ENCODE measurements around the gene WFS1. TPM values are rescaled to one million over a fixed set of nuclear protein-coding genes. Genes with fewer than 3 reads are reported as not detected.

WFS1 gene
- total and polyA plus RNA-seq, 8 donors = 10.2 to 28.7 (median 14.6) TPM

GRCh38 chr4:6222761-6223292, 46.8 kb upstream of the WFS1 start:
- DNase-seq = peak in 2 of 6 donors; percentile 31 to 53
- Histone ChIP-seq H3K36me3 (no peaks in the 10 kb centered on the region), H3K27ac (no peak overlapping the region), H3K4me1 (peaks cover 0 to 4% (median 0%) of the 10 kb centered on the region in 3 donors), H3K27me3 (peaks cover 0 to 11% (median 0%) of the 10 kb centered on the region in 4 donors), H3K4me3 (no peak overlapping the region), H3K9me3 (no peaks in the 10 kb centered on the region)
- intact Hi-C loops (cut with DNase I) = no loop called here
- FAIRE-seq = no peak
- 55 to 58% methylated on average over 10 of the region's 10 CpGs for WGBS, 2 donors
- TF ChIP-seq, protein P1, sequence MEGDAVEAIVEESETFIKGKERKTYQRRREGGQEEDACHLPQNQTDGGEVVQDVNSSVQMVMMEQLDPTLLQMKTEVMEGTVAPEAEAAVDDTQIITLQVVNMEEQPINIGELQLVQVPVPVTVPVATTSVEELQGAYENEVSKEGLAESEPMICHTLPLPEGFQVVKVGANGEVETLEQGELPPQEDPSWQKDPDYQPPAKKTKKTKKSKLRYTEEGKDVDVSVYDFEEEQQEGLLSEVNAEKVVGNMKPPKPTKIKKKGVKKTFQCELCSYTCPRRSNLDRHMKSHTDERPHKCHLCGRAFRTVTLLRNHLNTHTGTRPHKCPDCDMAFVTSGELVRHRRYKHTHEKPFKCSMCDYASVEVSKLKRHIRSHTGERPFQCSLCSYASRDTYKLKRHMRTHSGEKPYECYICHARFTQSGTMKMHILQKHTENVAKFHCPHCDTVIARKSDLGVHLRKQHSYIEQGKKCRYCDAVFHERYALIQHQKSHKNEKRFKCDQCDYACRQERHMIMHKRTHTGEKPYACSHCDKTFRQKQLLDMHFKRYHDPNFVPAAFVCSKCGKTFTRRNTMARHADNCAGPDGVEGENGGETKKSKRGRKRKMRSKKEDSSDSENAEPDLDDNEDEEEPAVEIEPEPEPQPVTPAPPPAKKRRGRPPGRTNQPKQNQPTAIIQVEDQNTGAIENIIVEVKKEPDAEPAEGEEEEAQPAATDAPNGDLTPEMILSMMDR (IDR thresholded peaks at IDR 0.05) = no peak
- peak in 3 of 4 donors; percentile 32 to 65 (median 57) for ATAC-seq

GRCh38 chr4:6224735-6225134, 44.9 kb upstream of the WFS1 start:
- no peaks in the 10 kb centered on the region for H3K9me3 ChIP-seq
- no peaks in the 10 kb centered on the region for H3K36me3 ChIP-seq
- FAIRE-seq = no peak
- ATAC-seq = no peak
- H3K4me1 ChIP-seq = peaks cover 0 to 4% (median 0%) of the 10 kb centered on the region in 3 donors
- 60 to 72% methylated on average over 3 of the region's 3 CpGs for WGBS, 2 donors
- H3K27me3 ChIP-seq = peaks cover 0 to 11% (median 0%) of the 10 kb centered on the region in 4 donors
- no peak overlapping the region for H3K27ac ChIP-seq
- DNase-seq = no peak
- TF ChIP-seq, protein P1 (IDR thresholded peaks at IDR 0.05) = no peak
- no peak overlapping the region for H3K4me3 ChIP-seq
- intact Hi-C loops (cut with DNase I) = no loop called here

DNA sequence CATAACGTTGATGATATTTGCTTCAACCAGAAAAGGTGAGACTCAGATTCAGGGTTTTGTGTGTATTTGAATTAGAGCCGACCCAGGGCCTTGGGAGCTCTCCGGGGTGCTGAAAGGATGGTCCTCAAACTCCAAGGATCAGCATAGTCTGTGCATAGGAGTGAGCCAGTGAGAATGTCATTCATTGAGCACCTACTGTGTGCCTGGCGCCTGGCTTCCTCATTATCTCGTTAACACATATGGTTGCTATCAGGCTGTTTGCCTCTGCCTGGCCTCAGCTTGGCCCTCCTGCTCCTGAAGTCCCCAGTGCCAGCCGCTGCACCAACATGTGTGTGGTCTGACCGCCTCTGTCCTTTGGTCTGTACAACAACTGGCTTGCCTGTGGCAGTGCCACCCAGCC, 44.2 kb upstream of the WFS1 start:
- intact Hi-C loops (cut with DNase I) = no loop called here
- TF ChIP-seq, protein P1 (IDR thresholded peaks at IDR 0.05) = no peak
- Histone ChIP-seq H3K36me3 (no peaks in the 10 kb centered on the region), H3K4me1 (peaks cover 0 to 4% (median 0%) of the 10 kb centered on the region in 3 donors), H3K27me3 (peaks cover 0 to 11% (median 0%) of the 10 kb centered on the region in 4 donors), H3K9me3 (no peaks in the 10 kb centered on the region), H3K27ac (no peak overlapping the region), H3K4me3 (no peak overlapping the region)
- ATAC-seq (no peak), FAIRE-seq (no peak), DNase-seq (no peak)
- 39 to 40% methylated on average over 7 of the region's 7 CpGs for WGBS, 2 donors

DNA sequence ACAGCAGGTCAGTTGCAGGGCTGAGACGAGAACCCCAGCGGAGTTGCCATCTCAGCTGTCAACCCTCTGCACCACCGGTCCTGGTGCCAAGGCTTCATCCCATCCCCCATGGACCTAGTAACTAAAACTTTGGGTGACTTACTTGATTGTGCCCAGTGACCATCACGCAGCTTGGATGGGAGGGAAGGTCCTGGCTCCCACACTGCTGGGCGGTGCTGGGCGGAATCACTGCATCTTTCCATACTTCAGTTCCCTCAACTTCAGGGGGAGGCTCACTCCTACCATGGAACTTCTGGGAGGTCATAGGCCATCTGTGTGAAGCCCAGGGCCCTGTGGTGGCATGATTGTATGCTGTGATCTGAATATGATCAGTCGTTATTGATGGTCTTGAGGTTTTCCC, 43.1 kb upstream of the WFS1 start:
- Histone ChIP-seq H3K27me3 (peaks cover 0 to 7% (median 0%) of the 10 kb centered on the region in 4 donors), H3K4me1 (peaks cover 0 to 2% (median 0%) of the 10 kb centered on the region in 3 donors), H3K36me3 (no peaks in the 10 kb centered on the region), H3K27ac (no peak overlapping the region), H3K4me3 (no peak overlapping the region), H3K9me3 (no peaks in the 10 kb centered on the region)
- FAIRE-seq (no peak), DNase-seq (no peak), ATAC-seq (no peak)
- WGBS, 2 donors = 67 to 84% methylated on average over 7 of the region's 7 CpGs
- TF ChIP-seq, protein P1 (IDR thresholded peaks at IDR 0.05) = no peak
- intact Hi-C loops (cut with DNase I) = no loop called here

GRCh38 chr4:6227412-6228157, 42.1 kb upstream of the WFS1 start:
- intact Hi-C loops (cut with DNase I) = no loop called here
- Histone ChIP-seq H3K27ac (no peak overlapping the region), H3K27me3 (no peaks in the 10 kb centered on the region), H3K9me3 (no peaks in the 10 kb centered on the region), H3K4me1 (no peaks in the 10 kb centered on the region), H3K36me3 (no peaks in the 10 kb centered on the region), H3K4me3 (no peak overlapping the region)
- TF ChIP-seq, protein P1 (IDR thresholded peaks at IDR 0.05) = no peak
- ATAC-seq = no peak
- no peak for DNase-seq
- 59 to 64% methylated on average over 12 of the region's 12 CpGs for WGBS, 2 donors
- FAIRE-seq = no peak

Data from pancreas (tissue), 10 donors.